HG02870 (cell line): ENCODE measurements around the gene GPR65.
"Not testable (repeated sequence)": the region's sequence is repeated elsewhere in the genome, so short reads cannot be mapped to it uniquely, and the experiment has no call there.

Source experiments
- ATAC-seq: cut with Tn5 transposase; IDR thresholded peaks from one replicate; pipeline ENCODE4 v1.9.1; 2021; ENCODE audit warnings: mild to moderate bottlenecking, moderate library complexity; ENCODE audit not compliant: unreplicated experiment

Gene GPR65

GRCh38 chr14:88003425-88003824 is 1.5 kb upstream of the GPR65 start:
- ATAC-seq, result no peak

GRCh38 chr14:88004506-88005036 is 364 bp upstream of the GPR65 start:
- ATAC-seq, result no peak

- peak; percentile 94 for ATAC-seq
Observed at GRCh38 chr14:88005978-88006851, 1.3 kb downstream of the GPR65 start.

GRCh38 chr14:88007608-88008007 is 2.7 kb downstream of the GPR65 start:
- ATAC-seq, result no peak

- no peak for ATAC-seq
Observed at GRCh38 chr14:88008039-88008742, 3.3 kb downstream of the GPR65 start.

- no peak for ATAC-seq
Observed at GRCh38 chr14:88009486-88009885, 4.6 kb downstream of the GPR65 start.

- ATAC-seq, result no peak
Observed at GRCh38 chr14:88010331-88010730, 5.4 kb downstream of the GPR65 start.

GRCh38 chr14:88012495-88012894 is 7.6 kb downstream of the GPR65 start:
- ATAC-seq, result no peak

GRCh38 chr14:88013750-88014349 is 8.9 kb downstream of the GPR65 start:
- ATAC-seq, result peak; percentile 86

GRCh38 chr14:88016768-88017167 is 11.8 kb downstream of the GPR65 start:
- ATAC-seq, result no peak

- no peak for ATAC-seq
Observed at GRCh38 chr14:88017535-88017934, 12.6 kb downstream of the GPR65 start.

- ATAC-seq, result no peak
Observed at GRCh38 chr14:88023658-88024187, 18.8 kb downstream of the GPR65 start.

GRCh38 chr14:88024252-88025086 is 19.5 kb downstream of the GPR65 start:
- ATAC-seq, result not testable (repeated sequence)

GRCh38 chr14:88025313-88025712 is 20.4 kb downstream of the GPR65 start:
- no peak for ATAC-seq

- ATAC-seq, result no peak
Observed at GRCh38 chr14:88026890-88027289, 22.0 kb downstream of the GPR65 start.

- ATAC-seq, result no peak
Observed at GRCh38 chr14:88029500-88029899, 24.6 kb downstream of the GPR65 start.

- no peak for ATAC-seq
Observed at GRCh38 chr14:88030079-88030478, 25.1 kb downstream of the GPR65 start.

GRCh38 chr14:88030892-88031291 is 26.0 kb downstream of the GPR65 start:
- no peak for ATAC-seq

- ATAC-seq, result no peak
Observed at GRCh38 chr14:88032373-88032772, 27.4 kb downstream of the GPR65 start.

GRCh38 chr14:88034076-88034475 is 29.1 kb downstream of the GPR65 start:
- no peak for ATAC-seq
